ENCODE measurements around the gene THSD7A.

THSD7A gene

DNA sequence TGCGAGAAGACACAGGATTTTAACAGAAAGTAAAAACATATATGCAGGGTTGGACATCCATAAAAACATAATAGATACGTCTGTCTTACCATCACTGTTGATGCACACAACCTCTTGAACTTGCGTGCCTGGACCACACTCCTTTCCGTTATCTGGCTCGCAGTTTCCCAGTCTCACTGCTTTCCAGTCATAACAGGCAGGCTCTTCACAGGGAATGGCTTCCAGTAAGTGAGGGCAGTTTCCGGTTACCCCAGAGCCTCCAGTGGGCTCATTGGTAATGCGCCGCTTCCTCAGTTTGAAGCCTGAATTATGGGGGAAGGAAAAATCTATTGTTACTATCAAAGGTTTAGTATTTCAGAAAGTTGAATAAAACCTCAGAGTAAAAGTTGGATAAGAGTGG lies 290.7 kb downstream of the THSD7A start:
- no peak overlapping the region for H3K27ac ChIP-seq
- TF ChIP-seq, protein P1, sequence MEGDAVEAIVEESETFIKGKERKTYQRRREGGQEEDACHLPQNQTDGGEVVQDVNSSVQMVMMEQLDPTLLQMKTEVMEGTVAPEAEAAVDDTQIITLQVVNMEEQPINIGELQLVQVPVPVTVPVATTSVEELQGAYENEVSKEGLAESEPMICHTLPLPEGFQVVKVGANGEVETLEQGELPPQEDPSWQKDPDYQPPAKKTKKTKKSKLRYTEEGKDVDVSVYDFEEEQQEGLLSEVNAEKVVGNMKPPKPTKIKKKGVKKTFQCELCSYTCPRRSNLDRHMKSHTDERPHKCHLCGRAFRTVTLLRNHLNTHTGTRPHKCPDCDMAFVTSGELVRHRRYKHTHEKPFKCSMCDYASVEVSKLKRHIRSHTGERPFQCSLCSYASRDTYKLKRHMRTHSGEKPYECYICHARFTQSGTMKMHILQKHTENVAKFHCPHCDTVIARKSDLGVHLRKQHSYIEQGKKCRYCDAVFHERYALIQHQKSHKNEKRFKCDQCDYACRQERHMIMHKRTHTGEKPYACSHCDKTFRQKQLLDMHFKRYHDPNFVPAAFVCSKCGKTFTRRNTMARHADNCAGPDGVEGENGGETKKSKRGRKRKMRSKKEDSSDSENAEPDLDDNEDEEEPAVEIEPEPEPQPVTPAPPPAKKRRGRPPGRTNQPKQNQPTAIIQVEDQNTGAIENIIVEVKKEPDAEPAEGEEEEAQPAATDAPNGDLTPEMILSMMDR (conservative IDR thresholded peaks at IDR 0.05) = no peak
- no peak for TF ChIP-seq ZFX (IDR thresholded peaks at IDR 0.05)

DNA sequence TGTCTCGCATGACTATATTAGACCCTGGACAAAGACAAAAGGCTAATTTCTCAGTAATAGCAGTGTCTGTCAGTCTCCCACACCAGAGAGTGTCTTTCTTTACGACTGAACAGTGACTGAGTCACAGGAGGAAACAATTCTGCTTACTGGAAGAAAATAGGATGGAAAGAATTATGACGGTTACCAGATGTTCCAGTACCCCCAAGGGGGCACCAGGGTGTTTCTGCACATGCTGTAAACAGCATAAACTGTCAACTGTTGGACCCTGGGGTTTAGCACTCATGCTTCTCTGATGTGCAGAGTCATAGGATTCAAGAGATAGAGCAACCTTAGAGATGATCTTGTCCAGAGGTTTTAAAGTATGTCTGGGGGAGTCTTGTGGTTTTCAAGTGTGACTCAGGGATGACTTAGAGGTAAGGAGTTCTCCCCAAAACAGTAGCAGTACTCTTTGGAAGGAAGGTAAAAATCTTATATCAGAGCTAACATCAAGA lies 291.7 kb downstream of the THSD7A start:
- TF ChIP-seq ZFX (IDR thresholded peaks at IDR 0.05) = no peak
- TF ChIP-seq, protein P1 (conservative IDR thresholded peaks at IDR 0.05) = no peak
- no peak overlapping the region for H3K27ac ChIP-seq

DNA sequence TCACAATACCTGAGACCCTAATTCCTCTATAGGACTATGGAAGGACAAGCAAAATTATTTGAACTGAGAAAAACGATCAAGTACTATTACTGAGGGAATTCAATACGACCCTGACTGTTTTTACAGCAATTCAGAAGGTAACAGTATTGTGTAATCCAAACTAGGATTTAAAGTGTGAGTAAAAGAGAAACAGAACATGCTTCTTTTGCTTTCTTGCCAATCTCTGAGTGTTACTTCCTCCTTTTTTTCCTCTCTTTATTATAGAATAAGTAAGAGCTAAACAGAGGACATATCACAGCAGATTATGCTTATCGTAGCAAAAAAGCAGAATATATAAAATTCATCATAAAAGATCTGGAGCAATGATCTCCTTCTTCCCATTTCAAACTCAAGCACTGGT lies 292.1 kb downstream of the THSD7A start:
- H3K27ac ChIP-seq = no peak overlapping the region

DNA sequence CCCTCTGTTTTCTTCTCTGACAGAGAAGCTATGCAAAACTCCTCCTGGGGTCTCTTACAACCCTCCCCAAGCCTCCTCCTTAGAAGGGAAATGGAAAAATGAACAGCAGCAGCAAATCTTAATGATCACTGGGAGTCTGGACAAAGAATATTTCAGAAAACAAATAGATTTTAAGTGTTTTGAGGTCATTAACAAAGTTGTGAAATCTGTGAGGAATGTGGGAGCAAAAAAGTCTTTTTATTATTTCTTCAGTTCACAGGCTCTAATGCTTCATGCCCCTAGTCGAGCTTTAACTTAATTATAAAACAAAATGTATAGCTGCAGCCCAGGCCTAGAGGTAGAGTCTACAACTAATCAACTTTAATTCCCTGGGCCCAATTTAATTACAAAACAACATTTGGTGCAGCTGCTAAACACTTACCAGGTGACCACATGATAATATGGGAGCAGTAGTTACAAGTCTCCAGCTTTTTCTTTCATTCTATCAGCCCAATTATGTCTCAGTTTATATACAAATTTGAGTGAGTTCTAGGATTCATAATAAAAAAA lies 293.2 kb downstream of the THSD7A start:
- TF ChIP-seq, protein P1 (conservative IDR thresholded peaks at IDR 0.05) = no peak
- no peak for TF ChIP-seq ZFX (IDR thresholded peaks at IDR 0.05)
- H3K27ac ChIP-seq = no peak overlapping the region

More for the DNA sequence above, 292.1 kb downstream of the THSD7A start:
- TF ChIP-seq ZFX (IDR thresholded peaks at IDR 0.05) = no peak
- TF ChIP-seq, protein P1 (conservative IDR thresholded peaks at IDR 0.05) = no peak

DNA sequence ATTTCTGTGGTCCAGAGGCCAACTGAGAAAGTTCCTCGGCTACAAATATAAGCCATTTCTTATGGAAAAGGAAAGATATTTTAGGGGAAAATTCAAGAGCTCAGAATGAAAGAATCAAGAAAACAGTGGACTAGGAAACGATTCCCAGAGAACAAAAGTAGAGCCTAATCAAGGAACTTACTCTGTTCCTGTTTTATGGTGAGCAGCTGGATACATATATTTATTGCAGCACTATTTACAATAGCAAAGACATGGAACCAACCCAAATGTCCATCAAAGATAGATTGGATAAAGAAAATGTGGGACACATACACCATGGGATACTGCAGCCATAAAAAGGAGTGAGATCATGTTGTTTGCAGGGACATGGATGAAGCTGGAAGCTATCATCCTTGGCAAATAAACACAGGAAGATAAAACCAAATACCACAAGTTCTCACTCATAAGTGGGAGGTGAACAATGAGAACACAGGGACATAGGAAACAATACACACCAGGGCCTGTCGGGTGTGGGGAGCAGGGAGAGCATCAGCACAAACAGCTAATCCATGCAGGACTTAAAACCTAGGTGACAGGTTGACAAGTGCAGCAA lies 298.7 kb downstream of the THSD7A start:
- H3K27ac ChIP-seq = no peak overlapping the region; the same call in 1 of the 2 replicates
- TF ChIP-seq ZFX (IDR thresholded peaks at IDR 0.05) = no peak
- TF ChIP-seq, protein P1 (conservative IDR thresholded peaks at IDR 0.05) = no peak

DNA sequence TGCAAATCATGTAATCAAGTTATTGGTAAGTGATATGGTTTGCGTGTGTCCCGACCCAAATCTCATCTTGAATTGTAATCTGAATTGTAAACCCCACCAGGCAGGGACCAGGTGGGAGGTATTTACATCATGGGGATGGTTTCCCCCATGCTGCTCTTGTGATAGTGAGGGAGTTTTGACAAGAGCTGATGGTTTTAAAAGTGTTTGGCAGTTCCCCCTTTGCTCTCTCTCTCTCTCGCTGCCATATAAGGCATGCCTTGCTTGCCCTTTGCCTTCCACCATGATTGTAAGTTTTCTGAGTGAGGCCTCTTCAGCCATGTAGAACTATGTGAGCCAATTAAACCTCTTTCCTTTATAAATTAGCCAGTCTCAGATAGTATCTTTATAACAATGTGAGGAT lies 302.6 kb downstream of the THSD7A start:
- H3K27ac ChIP-seq = peak overlapping the region; percentile 41; the same call in 1 of the 2 replicates
- TF ChIP-seq, protein P1 (conservative IDR thresholded peaks at IDR 0.05) = no peak
- no peak for TF ChIP-seq ZFX (IDR thresholded peaks at IDR 0.05)

DNA sequence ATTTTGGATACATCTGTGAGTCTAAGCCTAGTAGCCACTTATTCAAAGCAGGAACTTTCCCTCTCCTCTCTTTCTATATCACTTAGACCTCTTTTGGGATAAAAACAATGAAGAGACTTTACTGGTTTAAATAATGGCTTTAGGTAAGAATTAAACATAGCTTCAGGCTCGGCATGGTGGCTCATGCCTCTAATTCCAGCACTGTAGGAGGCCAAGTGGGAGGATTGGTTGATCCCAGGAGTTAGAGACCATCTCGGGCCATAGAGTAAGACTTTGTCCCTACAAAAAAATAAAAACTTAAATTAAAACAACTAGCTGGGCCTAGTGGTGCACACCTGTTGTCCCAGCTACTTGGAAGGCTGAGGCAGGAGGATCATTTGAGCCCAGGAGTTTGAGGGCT lies 304.3 kb downstream of the THSD7A start:
- no peak overlapping the region for H3K27ac ChIP-seq
- no peak for TF ChIP-seq ZFX (IDR thresholded peaks at IDR 0.05)
- TF ChIP-seq, protein P1 (conservative IDR thresholded peaks at IDR 0.05) = no peak

All from C4-2B (cell line).